ENCODE results near the gene GPRIN3. TPM values are rescaled to one million over a fixed set of nuclear protein-coding genes. Genes with fewer than 3 reads are reported as not detected.

The GPRIN3 gene
- total RNA-seq = 0.66 and 3.2 TPM in 2 replicates

GRCh38 chr4:89307446-89308160 is at the start of gene GPRIN3:
GPRIN3 (minus strand) TSS chr4:89307800; CDS start chr4:89250110, 57,690 bp downstream.

Other genes with a start within 250 kb of the GPRIN3 start
- gene TIGD2, start 196.3 kb downstream of the GPRIN3 start, total RNA-seq = 2.1 and 3.1 TPM in 2 replicates

All from endothelial cell of coronary artery (primary cell).